SK-N-SH treated with all-trans-retinoic acid at 6 μM for 48 hours (cell line): Measurements from ENCODE around the gene CDH4.

Source experiments
- ARNTL ChIP-seq: fragments of 450-650 bp; formaldehyde crosslinking; IDR thresholded peaks from 2 replicates; pipeline ENCODE4 v1.5.0; 2020; ENCODE audit warnings: low read depth, mild to moderate bottlenecking, moderate library complexity, borderline replicate concordance
- CREB5 ChIP-seq: fragments of 250-450 bp; sonication (Bioruptor Pico); IDR thresholded peaks from 2 replicates; pipeline ENCODE4 v1.5.1; 2020; ENCODE audit warnings: low read depth, mild to moderate bottlenecking, moderate library complexity
- CSDC2 ChIP-seq: fragments of 250-450 bp; sonication (Bioruptor Pico); IDR thresholded peaks from 2 replicates; pipeline ENCODE4 v1.5.0; 2020; ENCODE audit warnings: mild to moderate bottlenecking, moderate library complexity
- OSR1 ChIP-seq: fragments of 250-450 bp; sonication (Bioruptor Pico); IDR thresholded peaks from 2 replicates; pipeline ENCODE4 v1.8.0; 2022; ENCODE audit warnings: moderate library complexity, mild to moderate bottlenecking, inconsistent platforms
- POU6F1 ChIP-seq: fragments of 250-450 bp; sonication (Bioruptor Pico); IDR thresholded peaks from 2 replicates; pipeline ENCODE4 v1.8.0; 2021; ENCODE audit warnings: low read depth, mild to moderate bottlenecking, moderate library complexity, borderline replicate concordance
- PPARA ChIP-seq: fragments of 250-450 bp; sonication (Bioruptor Pico); IDR thresholded peaks from 2 replicates; pipeline ENCODE4 v1.5.0; 2020; ENCODE audit warnings: mild to moderate bottlenecking, borderline replicate concordance
- RARB ChIP-seq: fragments of 250-450 bp; sonication (Bioruptor Pico); IDR thresholded peaks from 2 replicates; pipeline ENCODE4 v1.8.0; 2021; ENCODE audit warnings: mild to moderate bottlenecking, moderate library complexity
- TOX ChIP-seq: fragments of 250-450 bp; sonication (Bioruptor Pico); IDR thresholded peaks from 2 replicates; pipeline ENCODE4 v1.8.0; 2021; ENCODE audit warnings: mild to moderate bottlenecking, moderate library complexity, borderline replicate concordance
- ZFP3 ChIP-seq: fragments of 250-450 bp; sonication (Bioruptor Pico); IDR thresholded peaks from 2 replicates; pipeline ENCODE4 v1.5.0; 2020; ENCODE audit warnings: mild to moderate bottlenecking, moderate library complexity
- ZFP30 ChIP-seq: fragments of 450-650 bp; formaldehyde crosslinking; IDR thresholded peaks from 2 replicates; pipeline ENCODE4 v1.5.0; 2022; ENCODE audit warnings: mild to moderate bottlenecking, moderate library complexity
- ZNF70 ChIP-seq: fragments of 450-650 bp; formaldehyde crosslinking; IDR thresholded peaks from 2 replicates; pipeline ENCODE4 v1.5.0; 2020; ENCODE audit warnings: mild to moderate bottlenecking, moderate library complexity
- TF ChIP-seq, protein P1 (sequence below): fragments of 250-450 bp; sonication (Bioruptor Pico); IDR thresholded peaks from 2 replicates; pipeline ENCODE4 v1.8.0; 2020; ENCODE audit warnings: mild to moderate bottlenecking, moderate library complexity, borderline replicate concordance

DNA sequence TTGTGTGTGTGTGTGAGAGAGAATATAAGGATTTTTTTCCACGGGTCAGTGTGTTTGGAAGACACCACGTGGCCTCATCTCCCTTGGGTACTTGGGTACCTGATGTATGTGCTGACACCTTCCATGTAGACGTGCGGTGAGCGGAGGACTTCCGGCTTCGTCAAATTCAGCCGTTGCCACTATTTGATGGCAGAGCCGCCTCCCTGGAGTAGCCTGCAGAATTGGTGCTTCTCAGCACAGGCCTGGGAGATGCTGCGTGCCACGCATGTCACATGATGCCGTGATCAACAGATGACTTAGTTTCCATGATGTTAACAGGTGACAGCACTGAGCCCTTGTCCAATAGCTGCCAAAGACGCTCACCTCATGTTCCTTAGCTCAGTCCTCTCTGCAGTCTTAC lies 69.4 kb downstream of the CDH4 start:
- TF ChIP-seq ZFP3 (CRISPR knock-in tag) (no peak), PPARA (no peak), ARNTL (CRISPR knock-in tag) (no peak), POU6F1 (no peak), OSR1 (CRISPR knock-in tag) (no peak), ZFP30 (CRISPR knock-in tag) (no peak), CREB5 (CRISPR knock-in tag) (no peak), RARB (CRISPR knock-in tag) (no peak), TOX (no peak), ZNF70 (CRISPR knock-in tag) (no peak), CSDC2 (CRISPR knock-in tag) (no peak)
- TF ChIP-seq, protein P1, sequence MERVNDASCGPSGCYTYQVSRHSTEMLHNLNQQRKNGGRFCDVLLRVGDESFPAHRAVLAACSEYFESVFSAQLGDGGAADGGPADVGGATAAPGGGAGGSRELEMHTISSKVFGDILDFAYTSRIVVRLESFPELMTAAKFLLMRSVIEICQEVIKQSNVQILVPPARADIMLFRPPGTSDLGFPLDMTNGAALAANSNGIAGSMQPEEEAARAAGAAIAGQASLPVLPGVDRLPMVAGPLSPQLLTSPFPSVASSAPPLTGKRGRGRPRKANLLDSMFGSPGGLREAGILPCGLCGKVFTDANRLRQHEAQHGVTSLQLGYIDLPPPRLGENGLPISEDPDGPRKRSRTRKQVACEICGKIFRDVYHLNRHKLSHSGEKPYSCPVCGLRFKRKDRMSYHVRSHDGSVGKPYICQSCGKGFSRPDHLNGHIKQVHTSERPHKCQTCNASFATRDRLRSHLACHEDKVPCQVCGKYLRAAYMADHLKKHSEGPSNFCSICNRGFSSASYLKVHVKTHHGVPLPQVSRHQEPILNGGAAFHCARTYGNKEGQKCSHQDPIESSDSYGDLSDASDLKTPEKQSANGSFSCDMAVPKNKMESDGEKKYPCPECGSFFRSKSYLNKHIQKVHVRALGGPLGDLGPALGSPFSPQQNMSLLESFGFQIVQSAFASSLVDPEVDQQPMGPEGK (CRISPR knock-in tag), result no peak
